H1 (cell line): ENCODE results near the gene SMYD3. TPM values are rescaled to one million over a fixed set of nuclear protein-coding genes. Genes with fewer than 3 reads are reported as not detected.

ENCODE experiments used
- BACH1 ChIP-seq: IDR thresholded peaks from 2 replicates; pipeline ENCODE4 v1.6.1; 2012; ENCODE audit warnings: low read length, improper control_type of control experiment
- CREB1 ChIP-seq: IDR thresholded peaks from 2 replicates; pipeline ENCODE4 v1.6.1; 2012; ENCODE audit warnings: inconsistent platforms
- KDM1A ChIP-seq: fragments of 200-600, 300-600 bp; sonication (generic); IDR thresholded peaks from 2 replicates; pipeline ENCODE4 v1.7.1; 2016; ENCODE audit warnings: mild to moderate bottlenecking, low read length, borderline replicate concordance
- polyA plus RNA-seq, 7 experiments: library from polyadenylated mRNA; depleted of rRNA in 3 of 7; stranded (reverse) in 5 of 7; unstranded in 2 of 7; fragments of >200 nt in 5 of 7; fragments of 200-250 nt in 2 of 7; gene quantifications; 1 replicate in 5 of 7; 2 replicates in 1 of 7; 4 replicates in 1 of 7; pipeline versions ENCODE4 v1.2.1 to v1.2.3, GENCODE V29; 2011 to 2013; ENCODE audit warnings: missing spikeins in 2 of 7, mixed read lengths in 2 of 7
- total RNA-seq: library from RNA; stranded (reverse); fragmentation: NEBNext Ultra II Directional; extraction: Animal tissue kit (Norgen Biotek cat#: 25700); gene quantifications from 2 replicates; pipeline ENCODE4 v1.2.1, GENCODE V29; 2021
- TF ChIP-seq, protein P1 (sequence below): fragments of 300-600 bp; sonication (generic); IDR thresholded peaks from 2 replicates; pipeline ENCODE4 v1.7.1; 2012; ENCODE audit warnings: low read length, moderate library complexity, mild to moderate bottlenecking, inconsistent platforms; ENCODE audit not compliant: insufficient replicate concordance

SMYD3 gene
- total and polyA plus RNA-seq, 2 of the 8 experiments (the other 6 are each of a cell fraction or from before 2014, with no cell fraction given) = 17.3 to 25.4 TPM

DNA sequence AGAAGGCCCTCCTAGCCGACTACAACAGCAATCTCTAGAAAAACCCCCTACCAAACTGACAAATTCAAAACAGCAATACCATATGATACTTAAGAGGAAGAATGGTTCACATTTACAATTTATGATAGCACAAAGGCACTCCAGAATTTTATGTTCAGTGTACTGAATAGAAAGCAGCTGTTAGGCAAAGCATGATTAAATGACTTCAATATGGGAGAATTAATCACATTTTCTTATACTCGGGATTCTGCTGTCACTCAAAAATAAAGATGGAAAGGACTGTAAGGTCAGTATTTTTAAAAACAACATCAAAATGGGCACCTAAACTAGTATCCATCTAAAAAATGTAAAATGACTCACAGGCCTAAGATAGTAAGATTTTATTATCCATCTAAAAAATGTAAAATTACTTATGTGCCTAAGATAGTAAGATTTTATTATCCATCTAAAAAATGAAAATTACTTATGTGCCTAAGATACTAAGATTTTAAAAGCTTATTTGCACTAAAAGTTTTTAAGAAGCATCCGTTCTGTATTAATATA is 198.5 kb downstream of the SMYD3 start (continued):
- TF ChIP-seq, protein P1, sequence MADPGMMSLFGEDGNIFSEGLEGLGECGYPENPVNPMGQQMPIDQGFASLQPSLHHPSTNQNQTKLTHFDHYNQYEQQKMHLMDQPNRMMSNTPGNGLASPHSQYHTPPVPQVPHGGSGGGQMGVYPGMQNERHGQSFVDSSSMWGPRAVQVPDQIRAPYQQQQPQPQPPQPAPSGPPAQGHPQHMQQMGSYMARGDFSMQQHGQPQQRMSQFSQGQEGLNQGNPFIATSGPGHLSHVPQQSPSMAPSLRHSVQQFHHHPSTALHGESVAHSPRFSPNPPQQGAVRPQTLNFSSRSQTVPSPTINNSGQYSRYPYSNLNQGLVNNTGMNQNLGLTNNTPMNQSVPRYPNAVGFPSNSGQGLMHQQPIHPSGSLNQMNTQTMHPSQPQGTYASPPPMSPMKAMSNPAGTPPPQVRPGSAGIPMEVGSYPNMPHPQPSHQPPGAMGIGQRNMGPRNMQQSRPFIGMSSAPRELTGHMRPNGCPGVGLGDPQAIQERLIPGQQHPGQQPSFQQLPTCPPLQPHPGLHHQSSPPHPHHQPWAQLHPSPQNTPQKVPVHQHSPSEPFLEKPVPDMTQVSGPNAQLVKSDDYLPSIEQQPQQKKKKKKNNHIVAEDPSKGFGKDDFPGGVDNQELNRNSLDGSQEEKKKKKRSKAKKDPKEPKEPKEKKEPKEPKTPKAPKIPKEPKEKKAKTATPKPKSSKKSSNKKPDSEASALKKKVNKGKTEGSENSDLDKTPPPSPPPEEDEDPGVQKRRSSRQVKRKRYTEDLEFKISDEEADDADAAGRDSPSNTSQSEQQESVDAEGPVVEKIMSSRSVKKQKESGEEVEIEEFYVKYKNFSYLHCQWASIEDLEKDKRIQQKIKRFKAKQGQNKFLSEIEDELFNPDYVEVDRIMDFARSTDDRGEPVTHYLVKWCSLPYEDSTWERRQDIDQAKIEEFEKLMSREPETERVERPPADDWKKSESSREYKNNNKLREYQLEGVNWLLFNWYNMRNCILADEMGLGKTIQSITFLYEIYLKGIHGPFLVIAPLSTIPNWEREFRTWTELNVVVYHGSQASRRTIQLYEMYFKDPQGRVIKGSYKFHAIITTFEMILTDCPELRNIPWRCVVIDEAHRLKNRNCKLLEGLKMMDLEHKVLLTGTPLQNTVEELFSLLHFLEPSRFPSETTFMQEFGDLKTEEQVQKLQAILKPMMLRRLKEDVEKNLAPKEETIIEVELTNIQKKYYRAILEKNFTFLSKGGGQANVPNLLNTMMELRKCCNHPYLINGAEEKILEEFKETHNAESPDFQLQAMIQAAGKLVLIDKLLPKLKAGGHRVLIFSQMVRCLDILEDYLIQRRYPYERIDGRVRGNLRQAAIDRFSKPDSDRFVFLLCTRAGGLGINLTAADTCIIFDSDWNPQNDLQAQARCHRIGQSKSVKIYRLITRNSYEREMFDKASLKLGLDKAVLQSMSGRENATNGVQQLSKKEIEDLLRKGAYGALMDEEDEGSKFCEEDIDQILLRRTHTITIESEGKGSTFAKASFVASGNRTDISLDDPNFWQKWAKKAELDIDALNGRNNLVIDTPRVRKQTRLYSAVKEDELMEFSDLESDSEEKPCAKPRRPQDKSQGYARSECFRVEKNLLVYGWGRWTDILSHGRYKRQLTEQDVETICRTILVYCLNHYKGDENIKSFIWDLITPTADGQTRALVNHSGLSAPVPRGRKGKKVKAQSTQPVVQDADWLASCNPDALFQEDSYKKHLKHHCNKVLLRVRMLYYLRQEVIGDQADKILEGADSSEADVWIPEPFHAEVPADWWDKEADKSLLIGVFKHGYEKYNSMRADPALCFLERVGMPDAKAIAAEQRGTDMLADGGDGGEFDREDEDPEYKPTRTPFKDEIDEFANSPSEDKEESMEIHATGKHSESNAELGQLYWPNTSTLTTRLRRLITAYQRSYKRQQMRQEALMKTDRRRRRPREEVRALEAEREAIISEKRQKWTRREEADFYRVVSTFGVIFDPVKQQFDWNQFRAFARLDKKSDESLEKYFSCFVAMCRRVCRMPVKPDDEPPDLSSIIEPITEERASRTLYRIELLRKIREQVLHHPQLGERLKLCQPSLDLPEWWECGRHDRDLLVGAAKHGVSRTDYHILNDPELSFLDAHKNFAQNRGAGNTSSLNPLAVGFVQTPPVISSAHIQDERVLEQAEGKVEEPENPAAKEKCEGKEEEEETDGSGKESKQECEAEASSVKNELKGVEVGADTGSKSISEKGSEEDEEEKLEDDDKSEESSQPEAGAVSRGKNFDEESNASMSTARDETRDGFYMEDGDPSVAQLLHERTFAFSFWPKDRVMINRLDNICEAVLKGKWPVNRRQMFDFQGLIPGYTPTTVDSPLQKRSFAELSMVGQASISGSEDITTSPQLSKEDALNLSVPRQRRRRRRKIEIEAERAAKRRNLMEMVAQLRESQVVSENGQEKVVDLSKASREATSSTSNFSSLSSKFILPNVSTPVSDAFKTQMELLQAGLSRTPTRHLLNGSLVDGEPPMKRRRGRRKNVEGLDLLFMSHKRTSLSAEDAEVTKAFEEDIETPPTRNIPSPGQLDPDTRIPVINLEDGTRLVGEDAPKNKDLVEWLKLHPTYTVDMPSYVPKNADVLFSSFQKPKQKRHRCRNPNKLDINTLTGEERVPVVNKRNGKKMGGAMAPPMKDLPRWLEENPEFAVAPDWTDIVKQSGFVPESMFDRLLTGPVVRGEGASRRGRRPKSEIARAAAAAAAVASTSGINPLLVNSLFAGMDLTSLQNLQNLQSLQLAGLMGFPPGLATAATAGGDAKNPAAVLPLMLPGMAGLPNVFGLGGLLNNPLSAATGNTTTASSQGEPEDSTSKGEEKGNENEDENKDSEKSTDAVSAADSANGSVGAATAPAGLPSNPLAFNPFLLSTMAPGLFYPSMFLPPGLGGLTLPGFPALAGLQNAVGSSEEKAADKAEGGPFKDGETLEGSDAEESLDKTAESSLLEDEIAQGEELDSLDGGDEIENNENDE = no peak
- no peak for TF ChIP-seq KDM1A
- no peak for TF ChIP-seq BACH1
- no peak for TF ChIP-seq CREB1
